Trophoblast cell (in vitro differentiated cells and primary cell): Measurements from ENCODE around the gene LRRC58.

ENCODE experiments used
- DNase-seq, 2 donors: peaks; one replicate each; pipeline ENCODE4 v3.0.0-alpha.2; 2016
- H2AFZ ChIP-seq: 2 replicates; pipeline ENCODE4 v1.6.1; 2013; ENCODE audit warnings: low read length, moderate library complexity, mild to moderate bottlenecking; ENCODE audit not compliant: insufficient read depth, poor library complexity
- H2AK5ac ChIP-seq: 2 replicates; pipeline ENCODE4 v1.6.1; 2013; ENCODE audit warnings: mild to moderate bottlenecking, low read length
- H2BK120ac ChIP-seq: 2 replicates; pipeline ENCODE4 v1.6.1; 2013; ENCODE audit warnings: low read length, mild to moderate bottlenecking, moderate library complexity; ENCODE audit not compliant: insufficient read depth, poor library complexity
- H2BK12ac ChIP-seq: 2 replicates; pipeline ENCODE4 v1.6.1; 2013; ENCODE audit warnings: mild to moderate bottlenecking, low read length, moderate library complexity
- H2BK5ac ChIP-seq: 2 replicates; pipeline ENCODE4 v1.6.1; 2013; ENCODE audit warnings: low read length, low read depth, moderate library complexity, mild to moderate bottlenecking; ENCODE audit not compliant: poor library complexity
- H3K14ac ChIP-seq: 2 replicates; pipeline ENCODE4 v1.6.1; 2013; ENCODE audit warnings: mild to moderate bottlenecking, low read length
- H3K18ac ChIP-seq: 2 replicates; pipeline ENCODE4 v1.6.1; 2013; ENCODE audit warnings: mild to moderate bottlenecking, low read length
- H3K23ac ChIP-seq: 2 replicates; pipeline ENCODE4 v1.6.1; 2013; ENCODE audit warnings: low read length
- H3K27ac ChIP-seq: 2 replicates; pipeline ENCODE4 v1.5.1; 2013; ENCODE audit warnings: low read depth, mild to moderate bottlenecking, inconsistent platforms, low read length, moderate library complexity
- H3K27me3 ChIP-seq: 2 replicates; pipeline ENCODE4 v1.6.1; 2013; ENCODE audit warnings: inconsistent platforms, mild to moderate bottlenecking, low read length, moderate library complexity; ENCODE audit not compliant: insufficient read depth
- H3K36me3 ChIP-seq, 2 experiments: 1 replicate in 1 of 2; 2 replicates in 1 of 2; pipeline ENCODE4 v1.6.1; 2013; ENCODE audit warnings: low read length in 2 of 2, mild to moderate bottlenecking in 2 of 2, moderate library complexity in 1 of 2; ENCODE audit not compliant: insufficient read depth in 2 of 2, control insufficient read depth in 1 of 2
- H3K4ac ChIP-seq: 2 replicates; pipeline ENCODE4 v1.6.1; 2013; ENCODE audit warnings: low read depth, mild to moderate bottlenecking, low read length, moderate library complexity
- H3K4me1 ChIP-seq, 2 experiments: 1 replicate in 1 of 2; 2 replicates in 1 of 2; pipeline ENCODE4 v1.6.1; 2013; ENCODE audit warnings: low read length in 2 of 2, mild to moderate bottlenecking in 2 of 2, moderate library complexity in 1 of 2; ENCODE audit not compliant: insufficient read depth in 2 of 2, control insufficient read depth in 1 of 2
- H3K4me2 ChIP-seq: 2 replicates; pipeline ENCODE4 v1.6.1; 2013; ENCODE audit warnings: inconsistent platforms, mild to moderate bottlenecking, low read length, moderate library complexity
- H3K4me3 ChIP-seq: 2 replicates; pipeline ENCODE4 v1.5.1; 2013; ENCODE audit warnings: mild to moderate bottlenecking, low read depth, low read length, inconsistent platforms
- H3K79me1 ChIP-seq: one replicate; pipeline ENCODE4 v1.6.1; 2013; ENCODE audit warnings: low read length
- H3K79me2 ChIP-seq: 2 replicates; pipeline ENCODE4 v1.6.1; 2013; ENCODE audit warnings: low read length, mild to moderate bottlenecking; ENCODE audit not compliant: control insufficient read depth, insufficient read depth, poor library complexity
- H3K9ac ChIP-seq: 2 replicates; pipeline ENCODE4 v1.6.1; 2013; ENCODE audit warnings: mild to moderate bottlenecking, low read length
- H3K9me3 ChIP-seq: 2 replicates; pipeline ENCODE4 v1.6.1; 2013; ENCODE audit warnings: low read depth, mild to moderate bottlenecking, control low read depth, inconsistent platforms, low read length; ENCODE audit not compliant: insufficient read depth
- H4K12ac ChIP-seq: 2 replicates; pipeline ENCODE4 v1.6.1; 2013; ENCODE audit warnings: low read depth, mild to moderate bottlenecking, low read length, moderate library complexity
- H4K8ac ChIP-seq: 2 replicates; pipeline ENCODE4 v1.6.1; 2013; ENCODE audit warnings: low read depth, mild to moderate bottlenecking, low read length, moderate library complexity
- H4K91ac ChIP-seq: one replicate; pipeline ENCODE4 v1.6.1; 2013; ENCODE audit warnings: low read depth, mild to moderate bottlenecking, low read length, moderate library complexity
- WGBS: extraction: QIAGEN DNeasy Blood & Tissue Kit; methylation state at CpG from one replicate; pipeline ENCODE4 v1.1.7; 2013; ENCODE audit warnings: missing lambda C conversion rate; ENCODE audit not compliant: insufficient read length, insufficient coverage; ENCODE audit errors: extremely low coverage; 5-methylcytosine and 5-hydroxymethylcytosine counted together

The LRRC58 gene

GRCh38 chr3:120332646-120333045, 16.5 kb downstream of the LRRC58 start:
- WGBS, result no CpG with 5 or more reads among the region's 8 CpGs

GRCh38 chr3:120331076-120331475, 18.1 kb downstream of the LRRC58 start:
- no peak overlapping the region for H2BK12ac ChIP-seq
- no peak overlapping the region for H4K8ac ChIP-seq
- H3K79me2 ChIP-seq, result no peaks in the 10 kb centered on the region
- H3K4me3 ChIP-seq, result no peak overlapping the region
- no peak overlapping the region for H2AK5ac ChIP-seq
- H3K79me1 ChIP-seq, result no peaks in the 10 kb centered on the region
- no peak for DNase-seq
- H3K27me3 ChIP-seq, result no peaks in the 10 kb centered on the region
- no peak overlapping the region for H2AFZ ChIP-seq
- H3K4me2 ChIP-seq, result no peak overlapping the region
- no CpG with 5 or more reads among the region's 2 CpGs for whole genome bisulfite sequencing
- H3K4ac ChIP-seq, result no peak overlapping the region
- H3K14ac ChIP-seq, result no peak overlapping the region
- no peak overlapping the region for H4K12ac ChIP-seq
- H3K18ac ChIP-seq, result no peak overlapping the region
- no peak overlapping the region for H2BK5ac ChIP-seq
- no peaks in the 10 kb centered on the region for H3K9me3 ChIP-seq
- H3K9ac ChIP-seq, result no peak overlapping the region
- no peaks in the 10 kb centered on the region for H3K4me1 ChIP-seq
- H3K36me3 ChIP-seq, result peaks cover 2 to 7% of the 10 kb centered on the region in 2 experiments
- H3K27ac ChIP-seq, result no peak overlapping the region
- no peak overlapping the region for H2BK120ac ChIP-seq
- no peak overlapping the region for H3K23ac ChIP-seq
- H4K91ac ChIP-seq, result no peak overlapping the region

More at GRCh38 chr3:120332646-120333045, 16.5 kb downstream of the LRRC58 start:
- Histone ChIP-seq H4K12ac (no peak overlapping the region), H2BK120ac (no peak overlapping the region), H2BK12ac (no peak overlapping the region), H3K36me3 (peaks cover 2 to 6% of the 10 kb centered on the region in 2 experiments), H3K4me2 (no peak overlapping the region), H2AK5ac (no peak overlapping the region), H3K23ac (no peak overlapping the region), H3K18ac (no peak overlapping the region), H3K79me1 (no peaks in the 10 kb centered on the region), H4K91ac (no peak overlapping the region), H3K27me3 (no peaks in the 10 kb centered on the region), H4K8ac (no peak overlapping the region), H3K14ac (no peak overlapping the region), H3K27ac (no peak overlapping the region), H3K9ac (no peak overlapping the region), H3K9me3 (no peaks in the 10 kb centered on the region), H2BK5ac (no peak overlapping the region), H3K4me1 (no peaks in the 10 kb centered on the region), H3K4me3 (no peak overlapping the region), H3K4ac (no peak overlapping the region), H2AFZ (no peak overlapping the region), H3K79me2 (no peaks in the 10 kb centered on the region)
- DNase-seq, result no peak

- no peak overlapping the region for H3K18ac ChIP-seq
- H3K79me1 ChIP-seq, result no peaks in the 10 kb centered on the region
- no peaks in the 10 kb centered on the region for H3K79me2 ChIP-seq
- no peak overlapping the region for H3K4me3 ChIP-seq
- no peak overlapping the region for H4K8ac ChIP-seq
- no peak overlapping the region for H2BK120ac ChIP-seq
- no peak overlapping the region for H3K23ac ChIP-seq
- no peak overlapping the region for H2BK12ac ChIP-seq
- no CpG with 5 or more reads among the region's 2 CpGs for WGBS
- no peaks in the 10 kb centered on the region for H3K27me3 ChIP-seq
- DNase-seq, result no peak
- H3K9me3 ChIP-seq, result no peaks in the 10 kb centered on the region
- H2AK5ac ChIP-seq, result no peak overlapping the region
- H2BK5ac ChIP-seq, result no peak overlapping the region
- H3K14ac ChIP-seq, result no peak overlapping the region
- H3K36me3 ChIP-seq, result peaks cover 0 to 5% of the 10 kb centered on the region in 2 experiments
- H3K9ac ChIP-seq, result no peak overlapping the region
- H2AFZ ChIP-seq, result no peak overlapping the region
- no peak overlapping the region for H3K4ac ChIP-seq
- no peaks in the 10 kb centered on the region for H3K4me1 ChIP-seq
- no peak overlapping the region for H3K27ac ChIP-seq
- H4K91ac ChIP-seq, result no peak overlapping the region
- no peak overlapping the region for H4K12ac ChIP-seq
- no peak overlapping the region for H3K4me2 ChIP-seq
These were observed 22.4 kb downstream of the LRRC58 start for GRCh38 chr3:120326784-120327183.

DNA sequence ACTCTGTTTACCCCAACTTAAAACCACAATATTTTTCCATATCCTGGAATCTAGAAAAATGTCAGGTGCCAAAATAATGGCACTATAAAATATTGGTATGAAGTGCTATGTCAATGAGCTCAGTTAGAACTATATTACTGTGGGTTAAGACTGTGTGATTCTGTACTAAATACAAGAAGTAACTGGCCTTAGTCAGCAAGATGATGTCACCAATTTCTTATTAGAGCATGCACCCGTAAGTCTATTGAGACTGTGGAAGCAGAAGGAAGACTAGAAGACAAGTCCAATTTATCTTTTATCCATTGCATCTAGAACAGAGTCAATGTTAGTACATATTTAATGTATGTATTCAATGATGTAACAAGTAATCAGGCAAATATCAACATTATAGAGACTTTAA, 25.0 kb downstream of the LRRC58 start:
- H3K27me3 ChIP-seq, result no peaks in the 10 kb centered on the region
- H3K27ac ChIP-seq, result no peak overlapping the region
- H3K4me2 ChIP-seq, result no peak overlapping the region
- H3K4ac ChIP-seq, result no peak overlapping the region
- no CpG with 5 or more reads among the region's 1 CpG for WGBS
- H2BK120ac ChIP-seq, result no peak overlapping the region
- no peak overlapping the region for H2AFZ ChIP-seq
- H3K36me3 ChIP-seq, result peaks cover 0 to 3% of the 10 kb centered on the region in 2 experiments
- H3K23ac ChIP-seq, result no peak overlapping the region
- no peak overlapping the region for H2BK12ac ChIP-seq
- no peaks in the 10 kb centered on the region for H3K9me3 ChIP-seq
- no peak overlapping the region for H3K18ac ChIP-seq
- H3K4me1 ChIP-seq, result no peaks in the 10 kb centered on the region
- no peak overlapping the region for H2BK5ac ChIP-seq
- H3K9ac ChIP-seq, result no peak overlapping the region
- no peak overlapping the region for H3K4me3 ChIP-seq
- no peak for DNase-seq
- no peak overlapping the region for H2AK5ac ChIP-seq
- no peak overlapping the region for H4K91ac ChIP-seq
- no peaks in the 10 kb centered on the region for H3K79me2 ChIP-seq
- H4K8ac ChIP-seq, result no peak overlapping the region
- H3K79me1 ChIP-seq, result no peaks in the 10 kb centered on the region
- H4K12ac ChIP-seq, result no peak overlapping the region
- no peak overlapping the region for H3K14ac ChIP-seq
